DOHH2 (cell line): ENCODE results near the gene LOX.

Source experiments
- H3F3A ChIP-seq: fragments of 200-600 bp; sonication (generic), shearing (Covaris generic); 2 replicates; pipeline ENCODE4 v1.6.0; 2016; ENCODE audit warnings: antibody characterized with exemption, mild to moderate bottlenecking; ENCODE audit not compliant: control insufficient read depth, insufficient read depth
- H3K27ac ChIP-seq: fragments of 200-600 bp; sonication (generic); 2 replicates; pipeline ENCODE4 v1.5.1; 2014; ENCODE audit warnings: low read depth, mild to moderate bottlenecking, low read length, moderate library complexity
- H3K27me3 ChIP-seq: fragments of 200-600 bp; sonication (generic); 2 replicates; pipeline ENCODE4 v1.6.1; 2014; ENCODE audit warnings: mild to moderate bottlenecking, low read length, mixed read lengths; ENCODE audit not compliant: control insufficient read depth
- H3K36me3 ChIP-seq: fragments of 200-600 bp; sonication (generic); 2 replicates; pipeline ENCODE4 v1.6.1; 2014; ENCODE audit warnings: mild to moderate bottlenecking, low read length, moderate library complexity, mixed read lengths; ENCODE audit not compliant: control insufficient read depth
- H3K4me1 ChIP-seq: fragments of 200-600 bp; sonication (generic); 2 replicates; pipeline ENCODE4 v1.6.1; 2014; ENCODE audit warnings: mild to moderate bottlenecking, low read length, mixed read lengths; ENCODE audit not compliant: control insufficient read depth
- H3K4me2 ChIP-seq: fragments of 200-600 bp; sonication (generic); 2 replicates; pipeline ENCODE4 v1.6.0; 2014; ENCODE audit warnings: mild to moderate bottlenecking, low read length, moderate library complexity
- H3K4me3 ChIP-seq: fragments of 200-600 bp; sonication (generic); 2 replicates; pipeline ENCODE4 v1.5.1; 2014; ENCODE audit warnings: mild to moderate bottlenecking, low read length, mixed read lengths
- H3K79me2 ChIP-seq: fragments of 200-600 bp; sonication (generic); 2 replicates; pipeline ENCODE4 v1.6.1; 2014; ENCODE audit warnings: mild to moderate bottlenecking, low read length, mixed read lengths; ENCODE audit not compliant: control insufficient read depth
- H3K9me2 ChIP-seq: fragments of 200-600 bp; sonication (generic); replicated peaks from 2 replicates; pipeline ENCODE4 v1.6.1; 2014; ENCODE audit warnings: mild to moderate bottlenecking, low read length, mixed read lengths; ENCODE audit not compliant: control insufficient read depth
- H3K9me3 ChIP-seq: fragments of 200-600 bp; sonication (generic); 2 replicates; pipeline ENCODE4 v1.6.1; 2014; ENCODE audit warnings: antibody characterized with exemption, low read length, mixed read lengths; ENCODE audit not compliant: control insufficient read depth, insufficient read depth
- H4K20me1 ChIP-seq: fragments of 200-600 bp; sonication (generic); 2 replicates; pipeline ENCODE4 v1.6.0; 2014; ENCODE audit warnings: low read depth, mild to moderate bottlenecking, antibody characterized with exemption, low read length, moderate library complexity; ENCODE audit not compliant: control insufficient read depth, insufficient read depth
- CTCF ChIP-seq: fragments of 200-600 bp; sonication (generic); IDR thresholded peaks from one replicate; pipeline ENCODE4 v1.5.1; 2014; ENCODE audit warnings: antibody characterized with exemption, mild to moderate bottlenecking, low read depth, low read length; ENCODE audit not compliant: poor library complexity, severe bottlenecking
- EZH2phosphoT487 ChIP-seq: fragments of 200-600 bp; sonication (generic); IDR thresholded peaks from 2 replicates; pipeline ENCODE4 v1.6.1; 2017; ENCODE audit warnings: borderline replicate concordance, mild to moderate bottlenecking, antibody characterized with exemption, low read length, moderate library complexity, mixed read lengths

LOX gene

GRCh38 chr5:122111460-122111859, 33.4 kb upstream of the LOX start:
- H3K9me3 ChIP-seq = no peaks in the 10 kb centered on the region
- H3K4me3 ChIP-seq = no peak overlapping the region
- no peak overlapping the region for H3K4me2 ChIP-seq
- no peak for TF ChIP-seq CTCF
- H3K79me2 ChIP-seq = no peaks in the 10 kb centered on the region
- H3K27ac ChIP-seq = no peak overlapping the region
- no peaks in the 10 kb centered on the region for H3K27me3 ChIP-seq
- H3K36me3 ChIP-seq = no peaks in the 10 kb centered on the region
- H3K4me1 ChIP-seq = no peaks in the 10 kb centered on the region
- no peaks in the 10 kb centered on the region for H3F3A ChIP-seq
- no peaks in the 10 kb centered on the region for H4K20me1 ChIP-seq
- no peaks in the 10 kb centered on the region for H3K9me2 ChIP-seq

GRCh38 chr5:122110987-122111386, 32.9 kb upstream of the LOX start:
- Histone ChIP-seq H3K9me2 (no peaks in the 10 kb centered on the region), H3K4me1 (no peaks in the 10 kb centered on the region), H3F3A (no peaks in the 10 kb centered on the region), H4K20me1 (no peaks in the 10 kb centered on the region), H3K9me3 (no peaks in the 10 kb centered on the region), H3K4me2 (no peak overlapping the region), H3K27ac (no peak overlapping the region), H3K36me3 (no peaks in the 10 kb centered on the region), H3K79me2 (no peaks in the 10 kb centered on the region), H3K4me3 (no peak overlapping the region), H3K27me3 (no peaks in the 10 kb centered on the region)
- no peak for TF ChIP-seq EZH2phosphoT487
- no peak for TF ChIP-seq CTCF

- H3F3A ChIP-seq = no peaks in the 10 kb centered on the region
- no peak overlapping the region for H3K4me2 ChIP-seq
- H3K27me3 ChIP-seq = no peaks in the 10 kb centered on the region
- no peak overlapping the region for H3K27ac ChIP-seq
- no peaks in the 10 kb centered on the region for H4K20me1 ChIP-seq
- H3K9me2 ChIP-seq = no peaks in the 10 kb centered on the region
- no peak for TF ChIP-seq EZH2phosphoT487
- TF ChIP-seq CTCF = no peak
- H3K4me1 ChIP-seq = no peaks in the 10 kb centered on the region
- no peak overlapping the region for H3K4me3 ChIP-seq
- no peaks in the 10 kb centered on the region for H3K9me3 ChIP-seq
- H3K36me3 ChIP-seq = no peaks in the 10 kb centered on the region
- H3K79me2 ChIP-seq = no peaks in the 10 kb centered on the region
Measured at GRCh38 chr5:122107016-122107415, 29.0 kb upstream of the LOX start.

- Histone ChIP-seq H3K4me3 (no peak overlapping the region), H3K36me3 (no peaks in the 10 kb centered on the region), H3K9me3 (no peaks in the 10 kb centered on the region), H3K4me1 (no peaks in the 10 kb centered on the region), H3K79me2 (no peaks in the 10 kb centered on the region), H3K9me2 (no peaks in the 10 kb centered on the region), H3K4me2 (no peak overlapping the region), H3K27me3 (no peaks in the 10 kb centered on the region), H4K20me1 (no peaks in the 10 kb centered on the region), H3K27ac (no peak overlapping the region), H3F3A (no peaks in the 10 kb centered on the region)
- TF ChIP-seq CTCF (no peak), EZH2phosphoT487 (no peak)
Measured at GRCh38 chr5:122105909-122106308, 27.9 kb upstream of the LOX start.
